ENCODE results near the gene CHRNA4. TPM values are rescaled to one million over a fixed set of nuclear protein-coding genes. Genes with fewer than 3 reads are reported as not detected.
"Not testable (repeated sequence)": the region's sequence is repeated elsewhere in the genome, so short reads cannot be mapped to it uniquely, and the experiment has no call there.

Gene CHRNA4
- total and polyA plus RNA-seq, 2 donors (not counting 3 experiments of a cell fraction or from before 2014, with no cell fraction given): not detected

DNA sequence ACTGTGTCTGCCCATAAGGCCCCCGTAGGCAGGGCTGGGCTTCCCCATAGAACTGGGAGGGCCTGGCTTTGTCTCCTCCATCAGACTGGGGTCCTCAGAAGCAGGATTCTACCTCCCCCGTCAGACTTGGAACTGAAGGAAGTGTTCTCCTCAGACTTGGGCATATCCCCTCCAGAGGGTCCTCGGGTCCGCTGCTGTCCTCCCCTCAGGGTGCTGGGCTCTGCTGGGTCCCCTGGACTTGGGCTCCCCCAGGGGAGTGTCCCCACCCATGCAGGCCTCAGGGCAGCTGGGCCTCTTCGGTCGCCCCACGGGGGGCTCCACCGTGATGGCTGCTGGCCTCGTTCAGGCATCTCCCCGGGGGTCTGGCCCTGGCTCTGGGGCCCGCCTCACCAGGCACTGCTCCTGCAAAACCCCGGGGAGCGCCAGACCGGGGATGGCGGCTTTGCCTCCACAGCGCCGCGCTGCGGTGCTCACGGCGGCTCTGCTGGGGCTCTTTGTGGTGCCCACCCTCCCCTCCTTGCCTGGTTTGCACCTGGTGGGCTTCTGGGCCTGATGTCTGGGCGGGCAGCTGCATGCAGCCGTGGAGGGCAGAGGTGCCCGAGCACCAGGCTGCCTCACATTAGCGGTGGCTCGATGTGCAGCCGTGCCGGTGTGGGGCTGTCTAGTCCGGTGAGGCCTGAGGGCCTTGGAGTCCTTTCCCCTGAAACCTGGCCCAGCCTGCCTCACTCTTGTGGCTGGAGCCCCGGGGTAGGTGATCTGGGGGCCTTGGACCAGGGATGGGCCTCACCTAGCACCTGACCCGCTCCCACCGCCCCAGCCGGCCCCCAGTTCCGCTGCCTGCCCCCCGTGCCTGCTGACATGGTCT is 54.2 kb downstream of the CHRNA4 start:
- DNase-seq (ENCODE audit: low read depth, low spot score) (no peak), FAIRE-seq (no peak)
- dilution Hi-C loops (cut with MboI; ENCODE audit: extremely low pct_ligation_motif_present, low sequenced_read_pairs) (no loop called here), intact Hi-C loops (cut with micrococcal nuclease) (no loop called here)
- Histone ChIP-seq H3K79me2 (ENCODE audit: control insufficient read depth, insufficient read depth, low read length) (no peaks in the 10 kb centered on the region), H3K4me2 (ENCODE audit: insufficient read depth, low read length) (no peak overlapping the region), H4K20me1 (replicated peaks; ENCODE audit: control insufficient read depth, extremely low read depth, insufficient read depth, low read length) (no peaks in the 10 kb centered on the region), H2AFZ (ENCODE audit: low read depth, low read length) (no peak overlapping the region), H3K36me3 (ENCODE audit: control insufficient read depth in 2 of 2, extremely low read depth in 1 of 2, insufficient read depth in 2 of 2, low read length in 2 of 2) (no peaks in the 10 kb centered on the region), H3K4me1 (ENCODE audit: control insufficient read depth, extremely low read depth, insufficient read depth, low read length) (no peaks in the 10 kb centered on the region), H3K27ac (ENCODE audit: insufficient read depth, low read depth, low read length) (no peak overlapping the region), H3K4me3 (replicated peaks in 1 of 3; ENCODE audit: insufficient read depth in 1 of 3, low read depth in 1 of 3, low read length in 3 of 3) (no peak overlapping the region), H3K9me1 (replicated peaks; ENCODE audit: control insufficient read depth, extremely low read depth, insufficient read depth, low read length) (no peaks in the 10 kb centered on the region), H3K9me3 (replicated peaks; ENCODE audit: control insufficient read depth, insufficient read depth, low read length) (no peaks in the 10 kb centered on the region), H3K27me3 (ENCODE audit: control insufficient read depth in 2 of 2, insufficient read depth in 2 of 2, low read length in 2 of 2) (no peaks in the 10 kb centered on the region), H3K9ac (replicated peaks; ENCODE audit: extremely low read depth, insufficient read depth, low read length) (no peak overlapping the region)
- ChIA-PET CTCF (interaction anchor here (5.1 kb wide), 1 partner anchor 75 kb away, joined by 267 read pairs; no protein-coding TSS in a partner anchor), POLR2A (no interaction called here)
- BruUV-seq (replicated peaks): no TSS peak
- TF ChIP-seq FOS (IDR thresholded peaks at IDR 0.05; ENCODE audit: borderline replicate concordance, insufficient read depth, low read length) (no peak), POLR2A (IDR thresholded peaks at IDR 0.05; ENCODE audit: low read depth, low read length) (no peak), EZH2 (IDR thresholded peaks at IDR 0.05; ENCODE audit: borderline replicate concordance, low read depth, low read length, severe bottlenecking) (no peak)

DNA sequence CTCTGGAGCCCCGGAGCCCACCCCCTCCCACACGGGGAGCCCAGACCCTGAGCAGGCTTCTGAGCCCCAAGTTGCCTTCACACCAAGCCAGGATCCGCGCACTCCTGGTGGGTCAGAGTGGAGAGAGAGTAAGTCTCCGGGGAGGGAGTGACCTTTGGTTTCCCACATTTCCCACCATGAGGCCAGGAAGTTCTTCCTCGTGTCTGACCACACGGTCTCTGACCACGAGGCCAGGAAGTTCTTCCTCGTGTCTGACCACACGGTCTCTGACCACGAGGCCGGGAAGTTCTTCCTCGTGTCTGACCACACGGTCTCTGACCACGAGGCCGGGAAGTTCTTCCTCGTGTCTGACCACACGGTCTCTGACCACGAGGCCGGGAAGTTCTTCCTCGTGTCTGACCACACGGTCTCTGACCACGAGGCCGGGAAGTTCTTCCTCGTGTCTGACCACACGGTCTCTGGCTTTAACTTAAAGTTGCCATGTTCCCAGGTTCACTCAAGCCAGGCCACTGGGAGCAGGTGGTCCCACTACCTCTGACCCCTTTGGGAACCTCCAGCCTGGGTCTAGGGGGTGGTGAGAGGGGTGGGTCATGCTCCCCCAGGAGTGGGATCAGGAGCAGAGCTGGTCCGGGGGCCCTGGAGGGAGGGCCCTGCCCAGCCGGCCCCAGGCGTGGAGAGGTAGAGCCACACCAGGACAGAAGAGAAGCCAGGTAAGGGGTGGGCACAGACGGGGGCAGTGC is 55.0 kb downstream of the CHRNA4 start:
- H3K27me3 ChIP-seq (ENCODE audit: control insufficient read depth in 2 of 2, insufficient read depth in 2 of 2, low read length in 2 of 2); H2AFZ ChIP-seq (ENCODE audit: low read depth, low read length); H3K4me3 ChIP-seq (replicated peaks in 1 of 3; ENCODE audit: insufficient read depth in 1 of 3, low read depth in 1 of 3, low read length in 3 of 3); FAIRE-seq; dilution Hi-C loops (cut with MboI; ENCODE audit: extremely low pct_ligation_motif_present, low sequenced_read_pairs); H3K9ac ChIP-seq (replicated peaks; ENCODE audit: extremely low read depth, insufficient read depth, low read length); BruUV-seq (replicated peaks); POLR2A ChIA-PET; H3K36me3 ChIP-seq (ENCODE audit: control insufficient read depth in 2 of 2, extremely low read depth in 1 of 2, insufficient read depth in 2 of 2, low read length in 2 of 2); H4K20me1 ChIP-seq (replicated peaks; ENCODE audit: control insufficient read depth, extremely low read depth, insufficient read depth, low read length); H3K27ac ChIP-seq (ENCODE audit: insufficient read depth, low read depth, low read length); H3K4me1 ChIP-seq (ENCODE audit: control insufficient read depth, extremely low read depth, insufficient read depth, low read length); H3K4me2 ChIP-seq (ENCODE audit: insufficient read depth, low read length); H3K79me2 ChIP-seq (ENCODE audit: control insufficient read depth, insufficient read depth, low read length); H3K9me3 ChIP-seq (replicated peaks; ENCODE audit: control insufficient read depth, insufficient read depth, low read length); DNase-seq (ENCODE audit: low read depth, low spot score); H3K9me1 ChIP-seq (replicated peaks; ENCODE audit: control insufficient read depth, extremely low read depth, insufficient read depth, low read length); intact Hi-C loops (cut with micrococcal nuclease): not testable (repeated sequence)
- CTCF ChIA-PET: interaction anchor here (1.4 kb wide), 1 partner anchor 76 kb away, joined by 6 read pairs; no protein-coding TSS in a partner anchor

All from endothelial cell of umbilical vein (primary cell).